ELF-1 (cell line): ENCODE results near the gene KIF1B.
"Not testable (repeated sequence)": the region's sequence is repeated elsewhere in the genome, so short reads cannot be mapped to it uniquely, and the experiment has no call there.

Experiments
- DNase-seq: peaks from one replicate; pipeline ENCODE4 v3.0.0-alpha.2; 2016; ENCODE audit warnings: low read depth, low spot score

Gene KIF1B

DNA sequence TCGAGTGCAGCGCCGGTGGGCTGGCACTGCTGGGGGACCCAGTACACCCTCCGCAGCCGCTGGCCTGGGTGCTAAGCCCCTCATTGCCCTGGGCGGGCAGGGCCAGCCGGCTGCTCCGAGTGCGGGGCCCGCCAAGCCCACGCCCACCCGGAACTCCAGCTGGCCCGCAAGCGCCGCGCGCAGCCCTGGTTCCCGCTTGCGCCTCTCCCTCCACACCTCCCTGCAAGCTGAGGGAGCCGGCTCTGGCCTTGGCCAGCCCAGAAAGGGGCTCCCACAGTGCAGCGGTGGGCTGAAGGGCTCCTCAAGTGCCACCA lies 216.1 kb downstream of the KIF1B start:
- not testable (repeated sequence) for DNase-seq

DNA sequence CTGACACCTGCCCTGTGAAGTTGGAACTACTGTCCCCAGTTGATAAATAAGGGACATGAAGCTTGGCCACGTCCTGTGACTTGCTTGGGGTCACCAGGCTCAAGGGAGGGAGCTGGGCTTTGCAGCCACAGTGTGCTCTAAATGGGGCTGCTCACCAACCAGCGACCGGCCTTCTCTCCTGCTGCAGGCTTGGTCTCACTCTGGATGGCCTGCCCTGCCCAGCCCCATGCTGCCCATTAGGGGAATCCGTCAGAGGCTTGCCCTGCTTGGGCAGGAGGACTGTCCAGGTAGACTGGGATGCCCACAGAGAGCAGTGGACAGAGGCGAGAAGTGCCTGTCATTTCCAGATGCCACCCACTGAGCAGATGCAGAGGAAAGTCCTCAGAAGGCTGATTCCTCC lies 218.6 kb downstream of the KIF1B start:
- DNase-seq: no peak

DNA sequence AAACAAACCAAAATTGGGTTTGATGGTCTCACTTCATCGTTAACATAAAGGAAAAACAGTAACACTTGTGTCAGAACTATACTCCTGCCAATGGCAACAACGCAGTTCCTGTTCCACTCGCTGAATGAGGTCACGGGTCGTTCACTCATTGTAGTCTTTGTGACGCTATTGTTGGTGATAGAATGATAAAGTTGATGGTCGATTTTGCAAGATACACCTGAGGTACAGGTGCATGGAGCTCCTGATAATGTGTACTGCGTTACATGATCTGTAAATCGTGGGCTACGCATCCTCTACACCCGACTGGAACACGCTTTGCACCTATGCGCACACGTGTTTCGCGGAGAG lies 219.5 kb downstream of the KIF1B start:
- no peak for DNase-seq

DNA sequence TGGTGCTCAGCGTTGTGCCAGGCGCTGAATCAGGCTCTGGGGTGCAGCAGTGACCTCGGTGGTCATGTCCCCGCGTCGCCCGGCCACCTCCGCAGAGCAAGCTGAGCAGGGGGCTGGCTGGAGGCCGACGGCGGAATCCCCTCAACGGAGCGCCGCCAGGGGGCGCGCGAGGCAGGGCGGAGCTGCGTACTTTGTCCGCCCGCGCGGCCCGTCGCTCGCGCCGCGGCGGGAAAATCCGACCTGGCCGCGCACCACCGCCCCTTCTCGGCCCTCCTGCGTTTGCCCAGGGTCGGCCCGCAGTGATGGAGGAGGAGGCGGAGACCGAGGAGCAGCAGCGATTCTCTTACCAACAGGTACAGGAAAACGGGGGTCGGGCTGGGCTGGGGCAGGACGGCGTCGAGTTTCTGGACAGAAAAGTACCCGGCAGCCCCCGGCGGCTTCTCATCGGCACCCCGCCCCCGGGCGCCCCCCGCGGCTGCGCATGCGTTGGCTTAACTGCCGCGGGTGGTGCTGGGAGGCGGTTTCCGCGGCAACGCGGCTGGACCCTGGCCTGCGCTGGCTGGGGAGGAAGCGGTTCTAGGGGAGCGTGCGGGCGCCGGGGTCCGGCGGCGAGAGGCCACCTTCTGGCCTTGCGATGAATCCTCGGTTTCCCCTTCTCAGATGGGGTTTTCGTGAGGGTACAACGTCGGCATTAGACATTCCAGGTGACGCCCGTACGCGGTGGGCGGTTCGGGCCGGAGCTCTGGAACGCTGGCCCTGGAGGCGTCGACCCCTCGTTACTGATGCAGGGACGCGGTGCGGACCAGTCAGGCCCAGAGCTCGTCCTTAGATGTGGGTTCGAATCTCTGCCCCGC lies 220.1 kb downstream of the KIF1B start, which contains the start of gene CENPS:
TSS of gene CENPS (plus strand) at position 218 of the 854 bp plus-strand sequence. CDS start at position 303, 85 bp downstream.
- peak; percentile 95 for DNase-seq
